GM11168 (cell line): ENCODE measurements around the gene TMEM135.
"Not testable (repeated sequence)": the region's sequence is repeated elsewhere in the genome, so short reads cannot be mapped to it uniquely, and the experiment has no call there.

Source experiments
- in situ Hi-C: fragments of 300-500 bp; cut with MboI; formaldehyde crosslinking; loops from one replicate; pipeline ENCODE4 v1.12.0; 2022; ENCODE audit warnings: low sequenced_read_pairs; ENCODE audit not compliant: unreplicated experiment

TMEM135 gene

DNA sequence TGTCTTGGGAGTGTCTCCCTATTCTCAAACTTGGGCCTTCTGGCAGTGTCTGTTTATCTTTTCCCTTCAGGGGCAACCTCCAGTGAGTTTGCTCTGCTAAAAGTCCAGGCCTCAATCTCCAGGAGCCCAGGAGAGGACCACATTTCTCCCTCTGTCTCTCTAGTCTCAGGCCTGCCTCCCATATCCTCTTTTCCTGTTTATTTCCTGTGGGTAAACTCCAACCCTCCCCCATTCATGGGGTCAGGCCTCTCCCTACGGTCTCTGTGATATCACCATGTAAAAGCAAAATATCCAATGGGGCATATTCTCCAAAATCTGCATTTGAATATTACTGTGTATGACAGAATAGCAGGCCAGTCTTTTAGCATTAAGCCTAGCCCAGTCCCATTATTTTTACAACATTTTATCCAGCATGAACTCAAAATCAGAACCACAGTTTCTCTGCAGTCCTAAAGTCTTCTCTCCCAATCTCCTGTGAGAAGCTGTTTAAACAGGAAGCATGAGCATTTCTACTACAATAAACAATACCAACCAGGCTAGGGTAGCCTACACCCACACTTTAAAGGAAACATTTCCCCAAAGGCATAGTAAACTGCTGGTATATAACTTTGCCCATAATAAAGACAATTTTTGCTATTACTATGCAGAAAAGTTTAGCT lies 18.0 kb upstream of the TMEM135 start:
- in situ Hi-C loops: no loop called here

DNA sequence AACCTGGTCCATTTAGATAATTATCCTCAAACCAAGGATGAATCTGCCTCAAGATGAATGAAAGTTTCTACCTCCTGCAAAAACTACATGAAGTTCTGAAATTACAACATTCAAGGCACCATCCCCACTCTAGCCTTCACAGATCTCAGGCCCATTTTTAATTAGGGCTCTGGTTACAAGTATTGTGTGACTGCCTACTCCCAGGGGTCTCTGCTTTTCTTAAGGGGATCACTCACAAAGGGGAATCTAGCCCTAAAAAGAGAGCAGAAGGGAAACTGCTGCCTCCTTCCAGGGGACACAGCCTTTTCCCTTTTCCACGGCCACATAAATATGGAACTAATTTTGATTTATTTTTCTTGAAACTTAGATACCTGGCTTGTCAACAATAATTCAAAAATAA lies 17.4 kb upstream of the TMEM135 start:
- in situ Hi-C loops: no loop called here

DNA sequence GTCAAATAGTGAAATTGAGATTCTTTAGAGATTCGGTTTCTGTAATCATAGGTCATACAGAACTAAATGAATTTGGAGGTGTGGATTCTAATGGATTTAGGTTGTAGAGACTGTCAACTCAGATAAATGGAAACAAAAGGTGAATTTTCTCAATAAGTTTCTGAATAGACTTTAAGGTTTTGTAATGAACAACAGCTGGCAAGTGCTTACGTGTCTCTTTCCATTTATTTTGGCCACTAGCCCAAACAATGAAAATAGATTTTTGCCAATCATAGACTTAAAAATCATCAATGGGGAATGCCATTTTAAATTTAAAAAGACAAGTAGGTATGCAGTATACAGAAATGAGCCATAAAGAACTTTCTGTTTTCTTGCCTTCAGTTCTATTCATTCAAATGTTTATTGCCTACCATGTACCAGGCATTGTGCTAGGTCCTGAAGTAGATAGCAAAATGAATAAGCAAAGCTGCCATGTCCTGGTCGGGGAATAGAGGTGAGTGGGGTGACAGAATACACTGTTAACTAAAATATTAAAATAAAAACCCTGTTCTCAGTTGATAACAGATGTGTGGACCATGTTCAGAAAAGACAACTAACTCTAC lies 16.9 kb upstream of the TMEM135 start:
- in situ Hi-C loops: no loop called here

DNA sequence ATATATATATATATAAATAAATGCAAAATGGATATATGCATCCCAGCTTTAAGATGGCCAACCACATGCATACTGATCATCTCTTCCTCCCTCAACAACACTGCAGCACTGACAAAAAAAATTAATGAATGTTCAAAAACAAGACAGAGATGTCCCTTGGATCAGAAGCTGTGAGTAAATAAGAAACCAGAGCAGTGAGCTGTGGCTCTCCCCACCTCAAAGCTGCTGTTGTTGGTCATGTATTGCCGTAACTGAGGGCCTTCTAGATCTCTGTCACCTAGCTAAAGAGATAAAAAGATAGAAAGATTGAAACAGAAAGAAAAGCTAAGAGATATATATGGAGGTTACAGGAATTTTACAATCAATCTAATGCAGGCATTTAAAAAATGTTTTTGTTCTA lies 15.5 kb upstream of the TMEM135 start:
- in situ Hi-C loops: no loop called here

DNA sequence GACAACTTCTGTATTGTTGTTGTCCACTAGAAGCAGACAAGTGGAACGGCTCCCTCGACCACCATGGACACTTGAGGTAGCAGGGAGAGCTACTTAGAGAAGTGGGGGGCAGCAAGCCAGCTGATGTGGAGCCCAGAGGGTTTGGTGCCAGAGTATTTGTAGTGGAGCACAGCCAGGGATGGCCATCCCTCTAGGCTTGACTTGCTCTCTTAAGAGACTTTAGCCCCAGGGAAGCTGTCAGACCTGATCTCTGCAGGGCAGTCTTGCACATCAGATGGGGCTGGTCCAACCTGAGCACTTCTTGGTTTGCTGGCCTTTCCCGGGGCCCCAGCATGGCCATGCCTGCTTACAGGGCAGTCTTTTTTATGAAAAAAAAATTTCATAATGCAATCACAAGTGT lies 15.0 kb upstream of the TMEM135 start:
- in situ Hi-C loops: no loop called here

DNA sequence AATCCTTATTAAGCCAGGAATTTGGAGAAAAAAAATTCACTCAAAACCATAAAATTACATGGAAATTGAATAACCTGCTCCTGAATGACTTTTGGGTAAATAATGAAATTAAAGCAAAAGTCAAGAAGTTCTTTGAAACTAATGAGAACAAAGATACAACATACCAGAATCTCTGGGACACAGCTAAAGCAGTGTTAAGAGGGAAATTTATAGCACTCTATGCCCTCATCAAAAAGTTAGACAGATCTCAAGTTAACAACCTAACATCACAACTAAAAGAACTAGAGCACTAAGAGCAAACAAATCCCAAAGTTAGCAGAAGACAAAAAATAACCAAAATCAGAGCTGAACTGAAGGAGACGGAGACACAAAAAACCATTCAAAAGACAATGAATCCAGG lies 11.3 kb upstream of the TMEM135 start:
- in situ Hi-C loops: not testable (repeated sequence)

DNA sequence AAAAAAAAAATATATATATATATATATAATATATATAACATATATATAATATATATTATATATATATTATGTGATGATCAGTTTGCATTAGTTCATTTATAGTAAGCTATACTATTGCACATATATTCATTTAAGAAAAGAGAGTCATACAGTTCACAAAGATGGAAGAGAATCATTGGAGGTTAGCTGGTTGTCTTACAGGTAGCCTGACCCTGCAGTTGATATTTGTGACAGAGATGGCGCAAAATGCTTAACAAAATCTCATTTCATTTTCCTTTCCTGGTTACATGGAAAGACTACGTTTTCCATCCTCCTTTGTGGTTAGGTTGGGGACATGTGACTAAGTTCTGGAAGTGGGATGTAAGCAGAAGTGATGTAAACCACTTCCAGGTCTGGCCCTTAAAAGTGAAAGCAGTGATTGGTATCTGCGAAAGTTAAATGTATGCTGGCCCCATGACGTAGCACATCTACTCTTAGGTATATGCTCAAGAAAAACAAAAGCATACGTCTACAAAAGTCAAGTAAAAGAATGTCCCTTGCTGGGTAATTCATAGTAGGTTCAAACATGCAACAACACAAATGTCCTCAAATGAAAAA lies 7.2 kb upstream of the TMEM135 start:
- in situ Hi-C loops: no loop called here

DNA sequence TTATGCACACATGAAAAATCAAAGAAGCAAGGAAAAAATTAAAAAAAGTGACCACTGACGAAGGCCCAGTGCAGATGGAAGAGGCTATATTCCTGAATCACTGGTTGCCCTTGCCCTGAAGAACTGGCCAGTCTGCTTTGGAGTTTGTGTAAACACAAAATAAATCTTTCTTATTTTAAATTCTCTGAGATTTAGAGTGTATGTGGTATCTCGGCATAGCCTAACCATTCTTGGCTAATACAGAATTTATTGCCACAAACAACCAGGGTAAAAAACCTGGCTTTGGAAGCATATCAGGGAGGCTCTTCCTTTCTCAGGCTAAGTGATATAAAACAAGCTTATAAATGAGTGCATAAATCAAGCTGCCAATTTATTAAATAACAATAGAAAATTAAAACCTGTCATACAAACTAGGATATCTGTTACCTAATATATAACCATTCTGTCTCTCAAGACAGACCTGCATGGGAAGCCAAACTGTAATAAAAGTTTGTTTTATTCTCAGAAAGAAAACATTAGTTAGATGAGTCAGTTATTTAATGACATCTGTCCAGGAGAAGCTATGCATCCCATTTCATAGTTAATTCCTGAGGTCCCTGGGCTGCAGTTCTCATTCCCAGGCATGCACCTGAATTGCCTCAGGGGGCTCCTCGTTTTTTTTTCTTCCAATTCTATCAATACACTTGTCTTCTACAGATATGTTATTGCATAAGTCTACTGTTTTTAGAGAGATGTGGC lies 6.1 kb upstream of the TMEM135 start:
- in situ Hi-C loops: no loop called here

DNA sequence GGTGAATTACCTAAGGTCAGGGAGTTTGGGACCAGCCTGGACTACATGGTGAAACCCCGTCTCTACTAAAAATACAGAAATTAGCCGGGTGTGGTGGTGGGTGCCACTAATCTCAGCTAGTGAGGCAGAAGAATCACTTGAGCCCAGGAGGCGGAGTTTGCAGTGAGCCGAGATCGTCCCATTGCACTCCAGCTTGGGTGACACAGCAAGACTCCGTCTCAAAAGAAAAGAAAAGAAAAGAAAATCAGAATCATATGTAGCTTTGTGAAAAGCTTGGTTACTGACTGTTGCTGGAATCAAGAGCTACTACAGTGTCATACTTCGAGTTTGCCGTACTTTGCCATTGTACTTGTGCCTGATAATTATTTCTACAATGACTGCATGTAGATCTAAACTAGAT lies 4.2 kb upstream of the TMEM135 start:
- in situ Hi-C loops: no loop called here

DNA sequence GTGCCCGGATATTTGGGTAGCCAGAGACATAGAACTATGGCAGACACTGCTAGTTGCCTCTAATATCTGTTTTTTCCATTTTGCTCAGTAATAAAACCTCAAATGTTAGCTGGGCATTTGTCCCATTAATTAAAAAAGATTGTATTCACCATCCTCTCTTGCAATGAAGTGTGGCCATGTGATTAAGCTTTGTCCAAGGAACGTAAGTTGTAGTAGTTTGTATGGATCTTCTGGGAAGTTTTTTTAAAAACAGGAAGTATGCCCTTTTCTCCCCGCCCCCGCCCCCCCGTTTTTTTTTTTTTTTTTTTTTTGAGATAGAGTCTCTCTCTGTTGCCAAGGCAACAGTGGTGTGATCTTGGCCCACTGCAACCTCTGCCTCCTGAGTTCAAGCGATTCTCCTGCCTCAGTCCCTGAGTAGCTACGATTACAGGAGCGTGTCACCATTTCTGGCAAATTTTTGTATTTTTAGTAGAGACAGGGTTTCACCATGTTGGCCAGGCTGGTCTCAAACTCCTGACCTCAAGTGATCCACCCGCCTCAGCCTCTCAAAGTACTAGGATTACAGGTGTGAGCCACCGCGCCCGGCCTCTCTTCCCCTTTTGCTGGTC lies 1.7 kb upstream of the TMEM135 start:
- in situ Hi-C loops: no loop called here

DNA sequence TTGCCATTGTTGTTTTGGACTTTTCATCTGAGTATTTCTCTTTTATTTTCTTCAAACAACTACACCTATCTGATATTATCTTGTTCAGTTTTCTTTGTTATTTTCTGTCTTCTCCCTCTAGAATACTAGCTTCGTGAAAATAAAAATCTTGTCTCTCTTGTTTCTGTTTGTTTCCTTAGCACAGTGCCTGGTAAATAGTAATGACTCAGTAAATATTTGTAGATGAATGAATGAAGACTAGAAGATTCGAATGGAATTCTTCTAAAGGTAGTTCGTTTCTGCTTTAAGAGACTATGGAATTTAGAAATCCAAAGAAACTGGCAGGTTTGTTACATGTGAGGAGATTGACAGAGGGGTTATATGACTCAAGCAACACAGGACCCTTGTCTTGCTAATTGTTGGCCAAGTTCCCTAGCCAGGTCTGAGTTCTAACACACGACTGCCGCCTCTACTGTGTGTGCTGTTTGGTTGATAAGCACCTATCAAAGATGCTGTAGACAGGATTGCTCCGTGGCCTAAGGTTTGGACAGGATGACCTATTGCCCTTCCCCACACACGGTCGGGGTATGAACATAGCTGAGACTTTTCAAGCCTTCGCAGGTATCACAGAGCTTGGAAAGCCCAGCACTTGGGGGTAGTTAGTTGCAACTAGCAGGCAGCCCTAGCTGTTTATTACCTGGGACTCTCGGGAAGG lies 831 bp upstream of the TMEM135 start:
- in situ Hi-C loops: no loop called here

DNA sequence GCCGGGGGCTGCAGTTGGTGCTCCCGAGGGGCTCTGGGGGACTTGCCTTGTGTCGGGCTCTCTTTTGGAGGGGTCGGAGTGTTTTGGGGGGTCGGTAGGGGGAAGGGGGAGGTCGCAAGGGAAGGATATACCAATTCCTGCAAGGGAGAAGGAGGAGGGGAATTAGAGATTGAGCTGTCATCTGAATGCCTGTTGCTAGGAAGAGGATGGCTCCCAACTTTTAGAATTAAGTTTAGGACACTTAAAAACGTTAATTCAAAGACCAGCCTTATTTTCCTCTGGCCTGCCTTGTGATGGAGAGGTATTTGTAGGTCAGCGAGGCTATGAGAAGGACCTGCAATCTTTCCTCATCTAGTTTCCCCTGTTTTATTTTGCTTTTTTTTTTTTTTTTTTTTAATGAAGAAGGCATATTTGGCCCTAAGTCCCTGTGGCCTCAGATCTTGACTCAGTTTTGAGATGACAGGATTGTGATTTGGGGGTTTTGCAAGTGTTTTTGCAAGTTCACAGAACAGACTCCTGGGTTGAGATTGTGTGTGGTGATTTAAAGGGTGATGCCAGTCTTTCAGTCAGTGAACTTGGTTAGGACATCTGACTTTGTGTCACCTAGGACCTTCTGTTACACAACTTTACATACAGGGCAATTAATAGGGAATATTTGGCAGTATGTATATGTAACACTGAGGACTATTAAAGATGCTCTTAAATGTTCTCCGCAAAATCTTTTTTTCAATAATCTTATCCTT lies 672 bp downstream of the TMEM135 start:
- in situ Hi-C loops: no loop called here

DNA sequence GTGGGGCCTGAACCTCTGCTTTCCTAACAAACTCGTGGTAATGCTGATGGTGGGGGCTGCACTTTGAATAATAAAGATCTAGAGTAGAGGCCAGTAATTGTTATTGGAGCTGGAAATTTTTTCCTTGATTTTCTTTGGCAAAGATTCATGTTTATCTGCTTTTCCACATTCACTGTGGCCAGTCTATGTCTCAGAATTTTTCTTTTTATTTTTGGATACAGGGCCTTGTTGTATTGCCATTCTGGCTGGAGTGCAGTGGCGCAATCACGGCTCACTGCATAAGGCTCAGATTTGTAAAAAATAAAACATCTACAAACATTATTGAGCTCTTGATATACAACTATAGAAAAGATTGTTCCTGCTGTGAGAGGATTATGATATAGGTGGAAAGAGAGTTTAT lies 1.6 kb downstream of the TMEM135 start:
- in situ Hi-C loops: no loop called here

DNA sequence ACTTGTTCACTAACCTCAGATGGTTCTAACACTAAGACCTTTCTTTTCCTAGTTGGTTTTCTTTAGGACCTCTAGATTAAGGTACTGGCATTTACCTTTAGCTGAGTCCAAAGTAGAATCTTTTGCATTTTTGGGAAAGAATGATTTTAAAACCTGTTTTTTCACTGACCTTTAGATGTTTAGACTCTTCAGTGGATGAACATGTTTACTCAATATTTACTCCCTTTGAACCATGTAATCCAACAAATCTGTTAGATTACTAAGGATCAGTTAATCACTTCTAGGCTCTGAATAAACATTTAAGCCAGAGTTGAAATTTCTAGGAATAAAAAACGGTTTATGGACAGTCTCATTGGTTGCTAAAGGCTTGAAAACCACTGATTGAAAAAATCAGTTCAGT lies 6.2 kb downstream of the TMEM135 start:
- in situ Hi-C loops: no loop called here

DNA sequence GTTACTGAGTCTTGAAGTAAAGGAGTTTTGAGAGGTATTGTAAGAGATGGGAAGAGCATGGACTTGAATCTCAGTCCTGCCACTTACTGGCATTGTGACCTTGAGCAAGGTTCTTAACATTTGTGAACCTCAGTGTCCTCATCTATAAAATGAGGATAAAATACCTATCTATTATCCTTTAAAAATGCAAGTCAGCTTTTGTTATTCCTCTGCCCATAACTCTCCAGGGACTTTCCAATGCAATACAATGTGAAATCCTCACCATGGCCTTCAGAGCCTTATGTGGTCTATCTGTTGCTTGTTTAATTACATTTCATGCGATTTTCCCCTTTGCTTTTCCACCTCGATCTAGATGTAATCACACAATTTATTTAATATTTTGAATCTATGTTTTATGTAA lies 9.1 kb downstream of the TMEM135 start:
- in situ Hi-C loops: no loop called here

DNA sequence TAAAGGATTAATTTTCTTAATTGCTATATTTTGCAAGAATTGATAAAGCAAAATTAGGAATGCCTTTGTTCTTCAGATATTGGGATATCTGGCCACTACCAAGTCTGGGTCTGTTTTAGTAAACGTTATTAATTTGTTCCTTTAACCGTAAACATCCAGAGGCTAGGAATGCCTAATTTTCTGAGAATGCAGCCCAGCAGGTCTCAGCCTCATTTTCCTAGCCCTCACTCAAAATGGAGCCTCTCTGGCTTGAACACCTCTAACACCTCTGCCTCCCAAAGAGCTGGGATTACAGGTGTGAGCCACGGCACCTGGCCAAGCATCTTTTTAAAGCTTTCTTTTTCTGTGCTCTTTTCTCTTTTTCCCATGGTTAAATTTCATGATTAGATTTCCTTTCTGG lies 18.4 kb downstream of the TMEM135 start:
- in situ Hi-C loops: no loop called here

DNA sequence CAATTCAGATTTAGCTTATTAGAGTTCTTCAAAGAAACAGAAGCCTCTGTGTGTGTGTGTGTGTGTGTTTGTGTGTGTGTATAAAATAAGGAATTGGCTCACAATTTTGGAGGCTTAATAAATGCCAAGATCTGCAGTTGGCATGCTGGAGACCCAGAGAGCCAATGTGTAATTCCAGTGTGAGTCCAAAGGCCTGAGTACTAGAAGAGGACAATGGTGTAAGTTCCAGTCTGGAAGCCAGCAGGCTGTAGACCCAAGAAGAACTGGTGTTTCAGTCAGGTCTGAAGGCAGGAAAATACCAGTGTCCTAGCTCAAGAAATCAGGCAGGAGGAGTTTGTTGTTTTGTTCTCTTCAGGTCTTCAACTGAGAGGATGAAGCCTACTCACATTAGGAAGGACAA lies 20.0 kb downstream of the TMEM135 start:
- in situ Hi-C loops: no loop called here

DNA sequence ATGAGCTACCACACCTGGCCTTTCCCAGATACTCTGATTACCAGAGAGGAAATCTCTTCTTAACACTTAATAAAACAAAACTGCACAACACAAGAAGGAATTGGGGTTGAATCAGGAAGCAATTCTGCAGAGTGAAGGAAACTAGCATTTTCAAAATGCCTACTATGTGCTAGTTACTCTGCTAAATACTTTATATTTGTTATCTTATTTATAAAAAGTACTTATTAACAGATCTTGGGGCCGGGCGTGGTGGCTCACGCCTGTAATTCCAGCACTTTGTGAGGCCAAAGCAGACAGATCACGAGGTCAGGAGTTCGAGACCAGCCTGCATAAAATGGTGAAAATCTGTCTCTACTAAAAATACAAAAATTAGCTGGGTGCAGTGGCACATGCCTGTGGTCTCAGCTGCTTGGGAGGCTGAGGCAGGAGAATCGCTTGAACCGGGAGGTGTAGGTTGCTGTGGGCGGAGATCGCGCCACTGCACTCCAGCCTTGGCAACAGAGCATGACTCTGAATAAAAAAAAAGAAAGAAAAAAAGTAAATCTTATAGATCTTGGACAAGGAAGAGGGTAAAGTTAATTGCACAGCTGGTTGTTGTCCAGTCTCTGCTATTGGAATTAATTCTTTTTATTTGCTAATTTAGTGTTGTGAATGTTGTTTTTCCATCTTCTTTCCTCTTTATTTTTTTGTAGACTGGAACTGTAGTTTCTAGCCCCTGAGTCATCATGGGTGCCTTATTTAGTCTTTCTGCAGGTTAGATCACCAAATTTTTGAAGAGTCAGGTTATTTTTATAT lies 22.1 kb downstream of the TMEM135 start:
- in situ Hi-C loops: no loop called here

DNA sequence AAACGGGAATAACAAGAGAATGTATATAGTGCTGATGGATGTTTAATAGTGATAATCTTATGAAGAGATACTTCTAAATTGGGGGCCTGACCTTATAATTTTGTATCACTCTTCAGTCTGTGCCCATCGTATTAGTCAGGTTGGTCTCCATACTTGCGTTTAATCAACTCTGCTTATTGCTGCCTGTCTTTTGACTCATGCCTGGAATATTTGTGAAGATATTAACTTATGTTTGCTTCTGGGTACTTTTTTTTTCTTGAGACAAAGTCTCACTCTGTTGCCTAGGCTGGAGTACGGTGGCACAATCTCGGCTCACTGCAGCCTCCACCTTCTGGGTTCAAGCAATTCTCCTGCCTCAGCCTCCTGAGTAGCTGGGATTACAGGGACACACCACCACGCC lies 24.0 kb downstream of the TMEM135 start:
- in situ Hi-C loops: no loop called here
